NT2/D1 (cell line): ENCODE data around the gene TRAPPC8.

Experiments used
- SUZ12 ChIP-seq: IDR thresholded peaks from 2 replicates; pipeline ENCODE4 v1.6.1; 2011; ENCODE audit not compliant: insufficient read length, insufficient read depth; ENCODE audit errors: extremely low read depth
- YY1 ChIP-seq: IDR thresholded peaks from 2 replicates; pipeline ENCODE4 v1.6.1; 2011; ENCODE audit not compliant: insufficient read length, insufficient read depth
- ZNF274 ChIP-seq: IDR thresholded peaks from 2 replicates; pipeline ENCODE4 v1.6.1; 2011; ENCODE audit warnings: mild to moderate bottlenecking, low read depth, low read length

- TF ChIP-seq YY1 (no peak), ZNF274 (no peak), SUZ12 (no peak)
Measured at GRCh38 chr18:31783059-31783458, 159.9 kb downstream of the TRAPPC8 start.
